PC-9 (cell line): ENCODE measurements around the gene AIPL1.

ENCODE experiments used
- CTCF ChIP-seq: fragments of 200-600 bp; sonication (generic); conservative IDR thresholded peaks from 2 replicates; pipeline ENCODE4 v1.6.1; 2017; ENCODE audit warnings: mixed run types, antibody characterized with exemption, mild to moderate bottlenecking, moderate library complexity
- EZH2 ChIP-seq: fragments of 200-600 bp; sonication (generic); IDR thresholded peaks from 2 replicates; pipeline ENCODE4 v1.8.0; 2017; ENCODE audit warnings: antibody characterized with exemption, low read depth

- TF ChIP-seq CTCF (no peak), EZH2 (no peak)
Observed at GRCh38 chr17:6454495-6455320, 19.8 kb upstream of the AIPL1 start.
